GM18868 (cell line): ENCODE data around the gene MTMR11.
A peak's percentile ranks its signal among the peaks of the same experiment; 100 is the strongest.
"Not testable (repeated sequence)": the region's sequence is repeated elsewhere in the genome, so short reads cannot be mapped to it uniquely, and the experiment has no call there.

Source experiments
- ATAC-seq: cut with Tn5 transposase; IDR thresholded peaks from one replicate; pipeline ENCODE4 v1.9.1; 2021; ENCODE audit warnings: mild to moderate bottlenecking, moderate library complexity; ENCODE audit not compliant: unreplicated experiment

The MTMR11 gene

GRCh38 chr1:149903836-149904491 is 32.7 kb downstream of the MTMR11 start:
- ATAC-seq = no peak

- peak; percentile 97 for ATAC-seq
Measured at GRCh38 chr1:149899460-149900284, 37.0 kb downstream of the MTMR11 start, which contains the start of gene BOLA1. Gene BOLA1, plus strand, starts transcription at chr1:149899568. Its CDS starts 492 bp downstream, at chr1:149900060.

GRCh38 chr1:149896575-149896974 is 40.1 kb downstream of the MTMR11 start:
- no peak for ATAC-seq

GRCh38 chr1:149888999-149889289 is 47.7 kb downstream of the MTMR11 start:
- no peak for ATAC-seq

GRCh38 chr1:149888247-149888998 is 48.3 kb downstream of the MTMR11 start:
- peak; percentile 26 for ATAC-seq

GRCh38 chr1:149887456-149888246 is 49.0 kb downstream of the MTMR11 start:
- peak; percentile 48 for ATAC-seq

- not testable (repeated sequence) for ATAC-seq
Measured at GRCh38 chr1:149887196-149887455, 49.6 kb downstream of the MTMR11 start.

DNA sequence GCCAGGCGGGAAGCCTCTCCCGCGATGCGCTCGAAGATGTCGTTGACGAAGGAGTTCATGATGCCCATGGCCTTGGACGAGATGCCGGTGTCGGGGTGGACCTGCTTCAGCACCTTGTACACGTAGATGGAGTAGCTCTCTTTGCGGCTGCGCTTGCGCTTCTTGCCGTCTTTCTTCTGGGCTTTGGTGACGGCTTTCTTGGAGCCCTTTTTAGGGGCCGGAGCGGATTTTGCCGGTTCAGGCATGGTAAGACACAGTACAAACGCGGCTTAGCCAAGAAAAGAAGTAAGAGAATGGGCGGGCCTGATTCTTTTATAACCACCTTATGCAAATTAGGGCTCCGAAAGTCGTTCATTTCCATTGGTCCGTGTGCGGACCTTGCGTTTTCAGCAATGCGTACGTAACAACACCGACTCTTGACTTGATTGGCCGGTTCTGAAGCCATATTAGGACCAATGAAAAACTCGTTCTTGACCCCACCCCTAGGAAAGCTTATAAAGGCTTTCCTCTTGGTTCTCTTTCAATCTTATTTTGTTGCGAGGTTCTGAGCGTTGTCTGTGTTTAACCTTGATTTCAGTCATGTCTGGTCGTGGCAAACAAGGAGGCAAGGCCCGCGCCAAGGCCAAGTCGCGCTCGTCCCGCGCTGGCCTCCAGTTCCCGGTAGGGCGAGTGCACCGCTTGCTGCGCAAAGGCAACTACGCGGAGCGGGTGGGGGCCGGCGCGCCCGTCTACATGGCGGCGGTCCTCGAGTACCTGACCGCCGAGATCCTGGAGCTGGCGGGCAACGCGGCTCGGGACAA is 50.1 kb downstream of the MTMR11 start:
- peak; percentile 54 for ATAC-seq

- ATAC-seq = not testable (repeated sequence)
Measured at GRCh38 chr1:149886121-149886395, 50.6 kb downstream of the MTMR11 start.

DNA sequence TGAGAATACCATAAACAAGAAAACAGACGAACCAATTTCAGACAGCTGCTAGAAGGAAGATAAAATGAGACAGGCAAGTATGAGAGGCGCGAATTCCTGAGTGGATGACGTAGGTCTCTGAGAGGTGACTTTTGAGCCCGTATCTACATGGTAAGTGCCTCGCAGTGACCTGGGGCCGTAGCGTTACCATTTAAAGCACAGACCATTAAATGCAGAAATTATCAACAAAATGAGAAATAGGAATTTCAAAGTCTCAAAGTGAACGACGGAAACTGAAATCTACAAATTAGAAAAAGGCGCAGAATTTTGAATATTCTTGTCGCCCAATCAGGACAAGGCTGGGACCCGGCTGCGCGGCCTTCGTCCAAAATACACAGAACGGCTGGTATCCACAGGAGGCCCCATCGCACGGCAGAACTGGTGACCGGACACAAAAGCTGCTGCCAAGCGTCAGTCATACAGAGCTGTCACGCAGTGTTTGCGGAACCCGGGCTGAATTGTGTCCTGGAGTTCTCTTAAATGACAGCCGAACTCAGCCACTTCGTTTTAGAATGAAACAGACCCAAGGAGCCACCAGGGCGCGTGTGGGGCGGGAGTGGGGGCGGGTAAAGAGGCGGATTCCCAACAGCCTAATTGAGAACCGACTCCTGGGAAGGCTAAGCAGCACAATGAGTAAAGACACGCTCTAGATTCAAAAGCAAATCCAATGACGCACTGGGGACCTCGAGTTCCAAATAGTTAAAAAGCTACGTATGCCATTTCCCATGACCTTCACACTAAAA is 51.1 kb downstream of the MTMR11 start:
- no peak for ATAC-seq

DNA sequence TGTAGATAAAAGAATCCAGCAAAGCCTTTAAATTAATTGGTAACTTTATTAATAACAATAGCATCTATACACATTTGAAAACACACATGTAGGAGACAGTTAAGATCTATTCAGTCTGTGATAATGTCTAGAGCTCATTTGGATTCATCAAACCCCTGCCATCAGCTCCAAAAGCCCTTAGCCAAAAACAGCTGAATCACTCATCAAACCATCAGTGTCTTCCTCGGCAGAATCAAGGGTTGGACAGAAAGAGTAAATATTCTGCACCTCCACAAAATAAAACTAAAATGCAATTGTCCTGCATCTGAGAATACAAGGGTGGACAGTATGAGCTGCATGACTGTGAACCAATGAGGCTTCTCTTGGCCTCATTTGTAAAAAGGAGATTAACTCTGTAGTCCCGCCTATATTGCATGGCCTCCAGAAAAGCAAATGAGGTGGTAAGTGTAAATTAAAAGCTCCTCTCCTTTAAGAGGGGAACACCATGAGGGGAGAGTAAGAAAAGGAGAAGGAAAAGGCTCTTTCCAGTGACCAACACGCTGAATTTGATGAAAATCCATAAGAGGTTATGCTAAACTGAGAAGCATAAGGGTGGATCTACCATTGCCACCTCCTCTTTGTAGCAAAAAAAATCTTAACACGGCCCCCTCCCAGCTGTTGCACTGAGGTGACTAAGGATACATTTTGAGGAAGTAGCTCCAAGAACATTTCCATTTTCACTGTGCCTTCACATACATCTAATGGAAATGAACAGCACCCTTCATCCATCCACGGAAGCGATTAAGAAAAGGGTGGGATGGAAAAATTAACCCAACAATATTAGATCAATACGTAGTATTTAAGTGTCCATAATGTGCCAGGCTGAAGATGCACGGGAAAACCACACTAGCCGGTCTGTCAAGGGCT is 52.0 kb downstream of the MTMR11 start:
- ATAC-seq = no peak

- ATAC-seq = no peak
Measured at GRCh38 chr1:149883598-149884247, 53.0 kb downstream of the MTMR11 start.

DNA sequence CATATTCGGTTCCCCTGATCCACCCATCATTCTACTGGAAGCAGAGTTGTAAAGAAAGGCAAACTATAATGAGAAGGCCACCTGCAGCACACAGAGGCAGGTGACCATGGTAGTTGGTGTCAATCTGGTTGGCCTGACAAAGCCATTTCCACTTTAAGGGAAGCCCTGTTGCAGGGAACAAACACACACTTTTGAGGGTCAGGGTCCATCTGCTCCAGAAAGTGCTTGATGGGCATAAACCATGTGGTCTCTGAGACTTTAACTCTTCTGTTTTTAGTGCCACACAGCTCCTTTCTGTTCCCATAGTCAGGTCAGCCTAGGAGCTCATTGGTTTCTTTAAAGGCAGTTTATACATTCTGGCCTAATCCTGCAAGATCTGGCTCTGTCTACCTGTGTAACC is 54.8 kb downstream of the MTMR11 start:
- no peak for ATAC-seq

DNA sequence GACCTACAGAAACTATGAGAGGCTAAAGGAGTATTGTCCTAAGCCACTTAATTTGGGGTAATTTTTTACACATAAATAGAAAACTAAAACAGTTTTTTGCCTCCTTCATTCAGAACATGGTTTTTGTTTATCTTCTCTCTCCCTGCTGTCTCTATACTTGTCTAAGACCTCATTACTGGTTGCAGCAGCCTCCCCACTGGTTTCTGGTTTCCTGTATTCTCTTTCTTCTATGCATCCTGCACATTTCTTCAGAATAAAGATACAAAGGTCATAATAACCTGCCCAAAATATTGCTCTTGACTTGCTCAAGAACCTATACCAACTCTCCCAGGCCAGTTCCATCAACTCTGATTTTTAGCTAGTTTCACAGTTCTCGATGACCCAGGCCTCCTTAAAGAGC is 57.1 kb downstream of the MTMR11 start:
- no peak for ATAC-seq
